A673 (cell line): ENCODE data around the gene CCDC12.

Source experiments
- CTCF ChIP-seq: fragments of 300-800, 200-600 bp; sonication (generic); conservative IDR thresholded peaks from 2 replicates; pipeline ENCODE4 v1.5.1; 2017; ENCODE audit warnings: low read depth, mild to moderate bottlenecking, antibody characterized with exemption, low read length, moderate library complexity, mixed read lengths
- EZH2 ChIP-seq: fragments of 200-600 bp; sonication (generic); IDR thresholded peaks from 2 replicates; pipeline ENCODE4 v1.6.1; 2017; ENCODE audit warnings: borderline replicate concordance, low read depth, mild to moderate bottlenecking, mixed read lengths, antibody characterized with exemption, low read length; ENCODE audit not compliant: poor library complexity, severe bottlenecking

- TF ChIP-seq EZH2, result no peak
- TF ChIP-seq CTCF, result no peak
These were observed 76.6 kb downstream of the CCDC12 start for GRCh38 chr3:46900007-46900292.
